Medulla oblongata (tissue), 1 donor: ENCODE data around the gene ADGRG1.
"Not testable (repeated sequence)": the region's sequence is repeated elsewhere in the genome, so short reads cannot be mapped to it uniquely, and the experiment has no call there.

Experiments used
- DNase-seq: peaks from one replicate; pipeline ENCODE4 v3.0.0-alpha.2; 2015; ENCODE audit errors: extremely low spot score

Gene ADGRG1

GRCh38 chr16:57666353-57667047 is 38.1 kb downstream of the ADGRG1 start:
- no peak for DNase-seq

DNA sequence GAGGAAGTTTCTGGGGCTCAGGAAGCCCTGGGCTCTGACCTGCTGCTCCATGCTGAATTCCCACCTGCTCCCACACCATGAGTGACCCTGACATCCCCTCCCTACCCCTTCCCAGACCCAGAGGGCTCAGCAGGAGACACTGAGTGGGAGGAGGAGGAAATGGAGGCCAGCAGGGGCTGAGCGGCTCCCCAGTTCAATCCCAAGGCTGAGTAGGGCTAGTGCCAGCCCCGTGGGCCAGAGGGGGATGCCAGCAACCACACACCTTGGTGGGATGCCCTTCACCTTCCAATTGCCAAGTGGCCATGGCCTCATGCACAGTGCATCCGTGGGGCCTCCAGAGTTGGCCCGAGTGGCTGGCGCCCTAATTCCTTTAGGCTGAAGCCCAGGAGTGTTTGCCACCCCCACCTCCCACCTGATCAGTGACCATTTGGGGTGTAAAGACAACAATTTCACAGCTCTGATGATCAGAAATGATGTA is 38.7 kb downstream of the ADGRG1 start:
- DNase-seq: no peak

GRCh38 chr16:57667526-57668262 is 39.3 kb downstream of the ADGRG1 start:
- DNase-seq: no peak

- no peak for DNase-seq
These were observed 39.8 kb downstream of the ADGRG1 start, which contains the start of gene ADGRG3 for GRCh38 chr16:57668263-57668571. Gene ADGRG3, plus strand, starts transcription at chr16:57668306. Its CDS starts 42 bp downstream, at chr16:57668348.

GRCh38 chr16:57668630-57669475 is 40.4 kb downstream of the ADGRG1 start:
- DNase-seq: no peak

DNA sequence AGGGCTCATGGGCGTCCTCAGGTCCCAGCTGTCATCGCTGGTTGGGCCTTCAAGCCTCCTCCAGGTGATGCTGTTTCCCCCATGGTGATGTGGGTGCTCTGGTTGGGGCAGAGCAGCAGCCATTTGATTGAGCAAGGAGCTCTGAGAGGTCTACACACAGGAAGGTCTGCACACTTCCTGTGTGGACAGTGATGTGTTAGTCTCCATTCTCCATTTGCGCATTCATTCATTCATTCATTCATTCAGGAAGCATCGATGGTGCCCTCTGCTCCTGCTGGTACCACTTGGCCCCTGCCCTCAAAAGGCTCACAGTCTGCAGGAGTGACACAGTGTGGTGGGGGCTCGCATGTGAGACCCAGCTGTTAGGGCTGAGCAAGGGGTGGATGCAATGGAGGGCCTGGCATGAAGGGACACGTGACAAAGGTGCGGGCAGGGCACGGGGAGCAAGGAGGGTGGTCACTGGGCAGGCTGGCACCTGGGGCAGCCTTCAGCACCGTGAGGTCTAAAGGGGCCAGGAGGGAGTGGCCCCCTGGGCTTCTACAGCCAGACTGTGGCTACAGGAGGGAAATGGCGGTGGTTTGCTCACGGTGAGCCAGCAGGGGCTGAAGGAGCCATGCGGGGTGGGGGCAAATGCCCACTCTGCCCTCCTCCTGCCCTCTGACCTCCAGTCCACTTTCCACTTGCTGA is 41.2 kb downstream of the ADGRG1 start:
- no peak for DNase-seq

- no peak for DNase-seq
These were observed 41.8 kb downstream of the ADGRG1 start for GRCh38 chr16:57670196-57670595.

DNA sequence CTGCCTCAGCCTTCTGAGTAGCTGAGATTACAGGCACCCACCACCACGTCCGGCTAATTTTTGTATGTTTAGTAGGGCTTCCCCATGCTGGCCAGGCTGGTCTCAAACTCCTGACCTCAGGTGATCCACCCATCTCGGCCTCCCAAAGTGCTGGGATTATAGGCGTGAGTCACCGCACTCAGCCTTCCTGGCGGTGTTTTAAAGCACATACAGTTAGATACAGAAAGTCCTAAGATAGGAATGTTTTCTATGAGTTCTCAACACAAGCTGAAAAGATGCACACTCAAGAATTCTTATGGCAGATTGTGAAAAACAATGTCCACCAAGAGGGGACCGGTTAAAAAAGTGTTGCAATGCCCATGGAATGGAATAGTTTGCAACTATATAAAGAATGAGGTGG is 43.0 kb downstream of the ADGRG1 start:
- DNase-seq: not testable (repeated sequence)

GRCh38 chr16:57672416-57672815 is 44.0 kb downstream of the ADGRG1 start:
- DNase-seq: no peak

- no peak for DNase-seq
These were observed 44.4 kb downstream of the ADGRG1 start for GRCh38 chr16:57672824-57673223.

DNA sequence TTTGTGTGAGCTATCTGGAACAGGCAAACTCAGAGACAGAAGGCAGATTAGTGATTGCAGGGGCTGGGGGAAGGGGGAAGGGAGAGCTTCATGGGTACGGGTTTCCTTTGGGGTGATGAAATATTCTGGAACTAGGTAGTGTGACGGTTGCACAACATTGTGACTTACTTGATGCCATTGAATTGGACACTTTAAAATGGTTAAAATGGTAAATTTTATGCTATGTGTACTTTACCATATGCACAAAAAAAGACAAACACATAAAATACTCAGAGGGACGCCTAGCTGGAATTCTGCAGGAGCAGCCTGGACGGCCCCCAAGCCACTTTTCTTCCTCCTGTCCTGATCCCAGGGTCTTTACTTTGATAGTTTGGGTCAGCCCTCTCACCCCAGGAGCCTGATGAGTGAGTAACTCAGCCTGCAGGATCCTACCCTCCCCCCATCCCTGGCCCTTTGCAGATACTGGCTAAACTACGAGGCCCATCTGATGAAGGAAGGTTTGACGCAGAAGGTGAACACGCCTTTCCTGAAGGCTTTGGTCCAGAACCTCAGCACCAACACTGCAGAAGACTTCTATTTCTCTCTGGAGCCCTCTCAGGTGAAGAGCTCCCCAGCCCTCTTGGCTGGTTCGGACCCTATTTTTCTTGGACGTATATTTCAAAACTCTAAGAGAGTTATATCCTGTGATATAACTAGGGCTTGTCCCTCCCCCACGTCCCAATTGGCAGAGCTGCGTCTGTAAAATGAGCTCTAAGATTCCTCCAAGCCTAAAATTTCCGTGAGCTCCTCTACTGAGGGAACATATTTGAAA is 47.5 kb downstream of the ADGRG1 start:
- no peak for DNase-seq

- DNase-seq: no peak
These were observed 48.2 kb downstream of the ADGRG1 start for GRCh38 chr16:57676553-57677085.

DNA sequence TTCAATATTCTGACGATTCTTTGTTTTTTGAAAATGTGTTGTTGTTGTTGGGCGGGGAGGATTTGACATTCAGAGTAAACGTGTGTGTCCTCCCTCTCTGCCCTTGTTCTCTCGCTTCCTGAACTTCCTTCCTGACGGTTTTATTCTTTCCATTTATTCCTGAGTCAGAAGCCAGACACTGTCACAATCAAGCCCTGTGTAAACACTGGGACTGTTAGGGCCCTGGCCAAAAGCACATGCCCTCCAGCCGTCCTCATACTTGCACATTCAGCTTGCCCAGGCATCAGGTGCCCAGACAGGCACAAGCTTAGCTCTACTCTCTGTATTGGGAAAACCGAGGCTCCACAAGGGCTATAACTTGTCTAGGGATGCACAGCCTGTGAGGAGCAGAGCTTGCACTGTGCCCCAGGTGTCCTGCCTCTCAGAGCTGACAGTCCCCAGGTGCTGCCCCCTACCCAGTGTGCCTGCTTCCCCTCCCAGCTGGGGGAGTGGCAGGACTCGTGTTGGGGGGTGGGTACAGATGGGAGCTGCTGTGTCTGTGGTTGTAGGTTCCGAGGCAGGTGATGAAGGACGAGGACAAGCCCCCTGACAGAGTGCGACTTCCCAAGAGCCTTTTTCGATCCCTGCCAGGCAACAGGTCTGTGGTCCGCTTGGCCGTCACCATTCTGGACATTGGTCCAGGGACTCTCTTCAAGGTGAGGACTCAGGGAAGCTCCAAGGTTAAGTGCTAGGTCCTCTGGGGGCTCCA is 49.4 kb downstream of the ADGRG1 start:
- DNase-seq: no peak

DNA sequence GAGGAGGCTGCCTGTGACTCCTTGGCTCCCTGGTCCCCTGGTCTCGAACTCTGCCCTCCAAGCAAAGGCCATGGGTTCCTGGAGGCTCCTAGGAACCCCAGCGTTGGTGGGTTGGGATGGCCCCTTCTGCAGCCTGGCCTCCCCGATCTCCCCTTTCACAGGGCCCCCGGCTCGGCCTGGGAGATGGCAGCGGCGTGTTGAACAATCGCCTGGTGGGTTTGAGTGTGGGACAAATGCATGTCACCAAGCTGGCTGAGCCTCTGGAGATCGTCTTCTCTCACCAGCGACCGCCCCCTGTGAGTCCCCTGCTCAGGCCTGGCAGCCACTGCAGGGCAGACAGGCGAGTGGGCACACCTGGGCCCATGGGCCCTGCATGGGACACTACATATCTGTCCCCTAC is 50.6 kb downstream of the ADGRG1 start:
- DNase-seq: no peak

GRCh38 chr16:57679767-57680482 is 51.5 kb downstream of the ADGRG1 start:
- no peak for DNase-seq

- DNase-seq: no peak
These were observed 52.5 kb downstream of the ADGRG1 start for GRCh38 chr16:57680842-57681375.

DNA sequence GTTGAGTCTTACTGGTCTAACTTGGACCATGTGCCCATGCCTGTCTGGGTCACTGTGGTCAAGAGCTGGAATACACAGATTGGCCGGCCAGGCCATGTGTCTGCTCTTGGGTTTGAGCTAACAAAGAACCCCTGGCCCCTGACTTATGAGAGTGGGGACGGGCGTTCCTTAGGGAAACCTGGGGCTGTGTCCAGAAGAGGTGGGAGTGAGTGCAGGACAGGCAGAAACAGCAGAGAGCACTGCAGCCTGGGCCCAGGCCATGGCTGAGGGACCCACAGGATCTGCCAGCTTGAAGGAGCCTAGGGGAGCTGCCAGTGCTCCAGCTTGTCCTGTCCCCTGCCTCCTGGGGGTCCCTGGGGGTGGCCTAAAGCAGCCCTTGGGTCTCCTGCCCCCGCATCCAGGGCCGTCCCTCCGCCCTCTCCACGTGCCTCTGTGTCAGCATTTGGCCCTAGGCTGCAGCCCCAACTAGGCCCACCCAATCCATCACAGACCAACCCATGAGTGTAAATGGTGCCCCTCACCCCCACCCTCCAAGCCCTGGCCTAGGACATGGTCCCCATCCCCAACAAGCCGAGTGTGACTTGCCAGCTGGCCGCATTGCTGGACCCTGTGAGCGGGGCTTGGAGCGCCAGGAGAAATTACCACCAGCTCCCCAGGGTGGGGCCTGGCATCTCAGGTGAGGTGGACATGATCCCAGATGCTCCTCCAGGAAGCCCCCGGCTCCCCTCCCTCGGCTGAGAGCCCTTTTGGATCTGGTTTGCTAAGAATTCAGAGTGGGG is 53.7 kb downstream of the ADGRG1 start:
- no peak for DNase-seq
